GM18517 (cell line): ENCODE data around the gene TEX51.

Experiments used
- ATAC-seq: cut with Tn5 transposase; IDR thresholded peaks from one replicate; pipeline ENCODE4 v1.9.1; 2021; ENCODE audit warnings: mild to moderate bottlenecking, moderate library complexity; ENCODE audit not compliant: unreplicated experiment

Gene TEX51

GRCh38 chr2:126877861-126878565 lies 20.7 kb upstream of the TEX51 start:
- ATAC-seq: no peak

GRCh38 chr2:126878601-126879000 lies 20.1 kb upstream of the TEX51 start:
- ATAC-seq: no peak

- no peak for ATAC-seq
These were observed 19.1 kb upstream of the TEX51 start for GRCh38 chr2:126879348-126880298.

- no peak for ATAC-seq
These were observed 18.4 kb upstream of the TEX51 start for GRCh38 chr2:126880324-126880723.

- no peak for ATAC-seq
These were observed 17.9 kb upstream of the TEX51 start for GRCh38 chr2:126880817-126881216.

- ATAC-seq: no peak
These were observed 17.1 kb upstream of the TEX51 start for GRCh38 chr2:126881591-126881990.

GRCh38 chr2:126882181-126882580 lies 16.5 kb upstream of the TEX51 start:
- no peak for ATAC-seq

- ATAC-seq: no peak
These were observed 15.7 kb upstream of the TEX51 start for GRCh38 chr2:126882736-126883665.

GRCh38 chr2:126883666-126884040 lies 15.0 kb upstream of the TEX51 start:
- ATAC-seq: no peak

GRCh38 chr2:126884861-126885750 lies 13.6 kb upstream of the TEX51 start:
- ATAC-seq: no peak

- ATAC-seq: no peak
These were observed 12.9 kb upstream of the TEX51 start for GRCh38 chr2:126885751-126886210.

- ATAC-seq: no peak
These were observed 12.3 kb upstream of the TEX51 start for GRCh38 chr2:126886211-126886915.

- no peak for ATAC-seq
These were observed 11.8 kb upstream of the TEX51 start for GRCh38 chr2:126886916-126887280.

- no peak for ATAC-seq
These were observed 11.2 kb upstream of the TEX51 start for GRCh38 chr2:126887506-126887905.

- no peak for ATAC-seq
These were observed 10.6 kb upstream of the TEX51 start for GRCh38 chr2:126888046-126888445.

- ATAC-seq: no peak
These were observed 9.6 kb upstream of the TEX51 start for GRCh38 chr2:126889071-126889470.

- ATAC-seq: no peak
These were observed 9.1 kb upstream of the TEX51 start for GRCh38 chr2:126889496-126890135.

GRCh38 chr2:126890136-126890510 lies 8.6 kb upstream of the TEX51 start:
- ATAC-seq: no peak
